Transverse colon (tissue), 4 donors: ENCODE data around the gene RASEF.

ENCODE experiments used
- EP300 ChIP-seq: sonication (generic); formaldehyde crosslinking; IDR thresholded peaks from one replicate; pipeline ENCODE4 v1.6.1; 2017; ENCODE audit warnings: antibody characterized with exemption, low read depth
- POLR2A ChIP-seq: fragments of 450-650 bp; IDR thresholded peaks from one replicate; pipeline ENCODE4 v1.6.1; 2016; ENCODE audit warnings: antibody characterized with exemption, mild to moderate bottlenecking, moderate library complexity
- POLR2AphosphoS5 ChIP-seq, 3 donors: sonication (generic); formaldehyde crosslinking; IDR thresholded peaks; one replicate each; pipeline ENCODE4 v1.6.1; 2016; ENCODE audit warnings: antibody characterized with exemption in 3 of 3
- TF ChIP-seq, protein P1 (sequence below), 5 experiments: fragments of 200-600 bp in 3 of 5; fragments of 450-650 bp in 2 of 5; sonication (generic) in 3 of 5; IDR thresholded peaks; 1 replicate in 2 of 5; 2 replicates in 3 of 5; pipeline ENCODE4 v1.5.1; 2016 to 2017; ENCODE audit warnings: antibody characterized with exemption in 5 of 5, inconsistent platforms in 3 of 5, mild to moderate bottlenecking in 2 of 5, moderate library complexity in 1 of 5

DNA sequence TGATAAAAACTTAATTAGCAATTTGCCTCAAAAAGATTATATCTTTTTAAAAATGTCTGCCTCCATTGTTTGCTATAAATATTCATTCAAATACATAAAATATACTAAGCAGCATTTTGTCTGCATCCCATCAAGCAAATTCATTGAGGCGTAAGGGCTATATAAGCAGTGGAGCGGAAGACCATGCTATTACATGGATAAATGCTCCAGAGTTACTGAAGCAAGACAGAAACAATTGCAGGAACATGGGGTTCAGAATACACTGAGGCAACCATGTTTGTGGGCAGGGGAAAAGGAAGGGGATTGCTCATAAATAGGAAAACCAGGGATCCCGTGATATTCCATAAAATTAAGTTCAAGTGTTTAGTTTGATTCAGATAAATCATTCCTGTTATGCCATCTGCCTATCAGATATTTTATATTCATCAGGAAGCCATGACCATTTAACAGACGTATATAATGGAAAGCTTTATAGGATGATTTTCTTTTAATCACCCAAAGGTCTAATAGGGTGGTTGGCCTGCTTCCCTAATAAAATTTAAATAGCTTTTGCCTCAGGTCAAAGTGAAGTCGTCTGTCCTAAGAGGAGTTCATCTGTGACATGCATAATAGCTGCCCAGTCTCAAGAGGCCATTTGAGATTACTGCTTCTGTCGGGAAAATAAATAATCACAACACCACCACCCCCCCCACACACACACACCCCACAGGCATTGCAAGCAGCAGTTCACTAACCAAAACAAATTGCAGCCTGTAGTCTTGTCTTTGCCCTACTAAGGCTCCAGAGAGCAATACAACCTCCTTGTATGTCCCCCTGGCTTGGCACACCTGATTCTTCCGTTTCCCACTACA lies 105.2 kb downstream of the RASEF start:
- TF ChIP-seq, protein P1, sequence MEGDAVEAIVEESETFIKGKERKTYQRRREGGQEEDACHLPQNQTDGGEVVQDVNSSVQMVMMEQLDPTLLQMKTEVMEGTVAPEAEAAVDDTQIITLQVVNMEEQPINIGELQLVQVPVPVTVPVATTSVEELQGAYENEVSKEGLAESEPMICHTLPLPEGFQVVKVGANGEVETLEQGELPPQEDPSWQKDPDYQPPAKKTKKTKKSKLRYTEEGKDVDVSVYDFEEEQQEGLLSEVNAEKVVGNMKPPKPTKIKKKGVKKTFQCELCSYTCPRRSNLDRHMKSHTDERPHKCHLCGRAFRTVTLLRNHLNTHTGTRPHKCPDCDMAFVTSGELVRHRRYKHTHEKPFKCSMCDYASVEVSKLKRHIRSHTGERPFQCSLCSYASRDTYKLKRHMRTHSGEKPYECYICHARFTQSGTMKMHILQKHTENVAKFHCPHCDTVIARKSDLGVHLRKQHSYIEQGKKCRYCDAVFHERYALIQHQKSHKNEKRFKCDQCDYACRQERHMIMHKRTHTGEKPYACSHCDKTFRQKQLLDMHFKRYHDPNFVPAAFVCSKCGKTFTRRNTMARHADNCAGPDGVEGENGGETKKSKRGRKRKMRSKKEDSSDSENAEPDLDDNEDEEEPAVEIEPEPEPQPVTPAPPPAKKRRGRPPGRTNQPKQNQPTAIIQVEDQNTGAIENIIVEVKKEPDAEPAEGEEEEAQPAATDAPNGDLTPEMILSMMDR (IDR thresholded peaks at IDR 0.05), result no peak
- TF ChIP-seq POLR2A, result no peak
- TF ChIP-seq EP300, result no peak
- TF ChIP-seq POLR2AphosphoS5 (IDR thresholded peaks at IDR 0.05), result no peak
